ENCODE data around the gene TMIGD3.

- peak; percentile 82 to 84 for TF ChIP-seq CTCF (conservative IDR thresholded peaks at IDR 0.05 in 1 of 2, IDR thresholded peaks at IDR 0.05 in 1 of 2; ENCODE audit: low read depth in 1 of 2, low read length in 2 of 2)
- no peak for TF ChIP-seq EZH2 (IDR thresholded peaks at IDR 0.05; ENCODE audit: low read length, missing control alignments)
Observed at GRCh38 chr1:111481387-111482221, 21.8 kb downstream of the TMIGD3 start.

Measured in fibroblast of lung (primary cell).